NCI-H69 (cell line): ENCODE data around the gene SEMA5A.

ENCODE experiments used
- DNase-seq: peaks from one replicate; lab custom pipeline; 2025; lab: John Stamatoyannopoulos, UW

The SEMA5A gene

DNA sequence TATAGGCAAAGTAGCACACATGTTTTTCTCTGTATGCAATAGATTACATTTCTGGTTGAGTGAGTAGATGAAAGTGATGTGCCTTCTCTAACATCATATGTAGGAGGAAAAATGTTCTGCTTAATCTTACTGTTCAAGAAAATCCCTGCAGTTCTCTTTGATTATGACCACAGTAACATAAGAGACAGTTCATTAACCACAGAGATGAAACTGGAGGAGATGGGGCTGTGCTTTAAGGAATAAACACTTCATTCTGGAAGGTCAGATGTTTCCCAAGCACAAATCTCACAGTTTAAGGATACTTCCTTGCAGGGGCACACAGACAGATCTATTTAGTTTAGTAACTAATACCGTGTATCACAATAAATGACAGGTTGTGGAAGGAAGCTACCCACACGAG is 150.2 kb downstream of the SEMA5A start:
- DNase-seq, result no peak

GRCh38 chr5:9394221-9394620 is 151.7 kb downstream of the SEMA5A start:
- no peak for DNase-seq

DNA sequence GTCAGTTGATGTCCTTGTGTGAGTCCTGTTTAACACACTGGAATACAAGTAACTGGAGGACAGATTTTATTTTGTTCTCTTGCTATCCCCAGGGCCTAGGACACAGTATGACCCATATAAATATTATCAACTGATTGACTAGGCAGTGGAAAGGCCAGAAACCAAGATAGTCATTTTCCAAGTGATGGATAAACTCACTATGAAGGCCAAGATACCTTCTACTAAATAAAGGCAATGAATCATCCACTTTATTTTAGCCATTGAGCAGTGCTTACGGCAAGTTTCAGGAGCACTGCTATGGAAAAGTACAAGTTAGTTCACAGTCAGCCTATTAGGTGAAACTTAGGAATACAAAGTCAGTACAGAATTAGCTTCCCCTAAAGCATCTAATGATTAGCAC is 153.2 kb downstream of the SEMA5A start:
- DNase-seq, result no peak

DNA sequence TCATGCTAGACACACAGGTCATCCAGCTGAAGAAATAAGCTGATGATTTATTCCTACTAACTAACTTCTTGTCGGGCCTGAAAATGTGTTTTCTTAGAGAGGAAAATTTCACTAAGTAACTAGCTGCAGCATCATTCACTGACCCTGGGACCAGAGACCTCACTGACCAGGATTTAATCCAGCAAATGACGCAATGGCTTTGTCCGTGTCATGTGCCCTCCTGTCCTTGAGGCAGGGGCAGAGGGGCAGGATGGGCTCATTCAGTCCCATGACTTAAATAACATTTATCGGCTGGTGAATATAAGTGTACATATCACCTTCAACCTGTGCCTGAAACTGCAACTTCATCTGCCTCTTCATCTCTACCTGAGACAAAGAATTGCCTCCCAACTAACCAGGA is 154.8 kb downstream of the SEMA5A start:
- no peak for DNase-seq

DNA sequence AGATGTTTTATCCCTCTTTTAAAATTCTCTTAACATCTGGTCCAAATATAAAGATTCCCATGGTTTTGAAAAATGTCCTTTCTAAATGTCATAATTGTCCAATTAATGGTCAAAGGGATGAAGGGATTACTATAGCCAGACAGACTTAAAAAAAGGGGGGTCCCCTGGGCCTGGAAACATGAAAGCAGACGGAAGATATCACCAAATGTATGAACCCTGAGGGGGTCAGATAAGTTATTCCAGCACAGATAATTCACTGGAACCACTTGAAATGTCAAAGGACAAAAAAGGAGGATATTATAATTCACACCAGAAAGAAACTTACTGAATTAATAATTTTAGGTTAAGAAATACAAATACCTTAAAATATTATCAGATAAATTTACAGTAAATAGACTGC is 155.8 kb downstream of the SEMA5A start:
- DNase-seq, result no peak

- no peak for DNase-seq
These were observed 156.8 kb downstream of the SEMA5A start for GRCh38 chr5:9388941-9389674.

GRCh38 chr5:9387879-9388278 is 158.0 kb downstream of the SEMA5A start:
- no peak for DNase-seq

DNA sequence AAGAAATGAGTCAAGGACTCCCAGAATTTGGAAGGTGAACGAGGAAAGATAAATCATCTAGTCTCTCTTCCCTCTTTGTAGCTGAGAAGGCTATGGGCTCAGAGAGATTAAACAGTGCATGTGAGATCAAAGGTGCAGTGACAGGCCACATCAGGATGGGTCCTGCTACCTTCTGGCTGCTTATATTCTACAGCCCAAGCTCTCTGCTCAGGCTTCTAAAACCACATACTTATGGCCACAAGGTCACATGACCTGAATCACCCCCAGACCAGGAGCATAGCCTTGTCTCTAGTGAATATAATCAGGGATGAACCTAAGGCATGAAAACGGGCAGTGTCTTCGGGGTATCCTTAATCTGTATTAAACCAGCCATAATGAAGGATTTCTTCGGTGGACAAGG is 158.9 kb downstream of the SEMA5A start:
- DNase-seq, result no peak

- DNase-seq, result no peak
These were observed 163.4 kb downstream of the SEMA5A start for GRCh38 chr5:9382522-9382921.

DNA sequence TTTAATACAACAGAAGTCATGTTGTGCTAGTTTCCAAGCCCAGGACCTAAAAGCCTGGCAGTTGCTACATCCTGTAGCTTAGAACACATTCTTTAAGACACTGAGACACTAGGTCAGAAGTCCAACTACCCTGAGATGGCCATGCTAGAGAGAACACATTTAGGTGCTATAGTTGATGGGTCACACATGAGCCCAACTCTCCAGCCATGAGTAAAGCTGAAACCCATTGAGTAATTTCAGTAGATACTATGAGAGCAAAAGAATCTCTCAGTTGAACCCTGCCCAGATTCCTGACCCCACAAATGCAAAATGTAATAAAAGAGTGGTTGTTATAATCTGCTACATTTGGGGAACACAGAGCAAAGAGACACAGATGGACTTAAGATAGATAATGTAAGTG is 164.4 kb downstream of the SEMA5A start:
- DNase-seq, result no peak

DNA sequence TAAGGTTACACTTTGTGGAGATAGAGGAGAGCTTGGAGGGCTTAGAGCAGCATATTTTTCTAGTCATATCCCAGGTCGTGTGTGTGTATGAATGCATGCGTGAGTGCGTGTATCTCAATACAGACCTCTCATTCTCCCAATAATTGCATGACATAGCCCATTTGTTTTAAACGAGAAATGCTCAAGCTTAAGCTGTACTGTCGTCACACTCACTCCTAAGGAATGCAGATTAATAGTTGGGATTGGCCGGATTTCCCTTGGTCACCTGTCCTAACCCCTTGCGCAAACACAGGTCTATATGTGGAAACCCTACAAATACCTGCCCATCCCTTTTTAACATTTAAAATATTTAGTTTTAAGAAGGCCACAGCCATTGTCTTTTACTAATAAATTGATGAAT is 165.8 kb downstream of the SEMA5A start:
- no peak for DNase-seq

GRCh38 chr5:9376363-9377117 is 169.3 kb downstream of the SEMA5A start:
- DNase-seq, result no peak

DNA sequence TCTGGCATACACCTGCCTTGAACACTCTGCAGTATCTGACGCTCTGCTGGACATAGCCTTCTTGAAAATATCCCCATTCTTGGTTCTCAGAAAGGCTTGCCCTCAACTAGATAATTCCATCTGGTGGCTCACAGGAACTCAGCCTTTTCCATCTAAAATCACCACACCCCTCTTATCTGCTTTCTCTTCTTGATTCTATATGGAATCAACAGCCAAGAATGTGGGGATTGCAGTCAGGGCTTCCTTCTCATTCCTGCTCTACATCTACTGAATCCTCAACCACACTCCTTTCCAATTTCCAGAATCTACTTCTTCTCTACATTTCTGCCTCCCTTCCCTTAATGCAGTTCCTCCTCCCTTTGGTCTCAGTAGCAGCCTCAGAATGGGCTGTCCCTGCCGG is 170.1 kb downstream of the SEMA5A start:
- no peak for DNase-seq

DNA sequence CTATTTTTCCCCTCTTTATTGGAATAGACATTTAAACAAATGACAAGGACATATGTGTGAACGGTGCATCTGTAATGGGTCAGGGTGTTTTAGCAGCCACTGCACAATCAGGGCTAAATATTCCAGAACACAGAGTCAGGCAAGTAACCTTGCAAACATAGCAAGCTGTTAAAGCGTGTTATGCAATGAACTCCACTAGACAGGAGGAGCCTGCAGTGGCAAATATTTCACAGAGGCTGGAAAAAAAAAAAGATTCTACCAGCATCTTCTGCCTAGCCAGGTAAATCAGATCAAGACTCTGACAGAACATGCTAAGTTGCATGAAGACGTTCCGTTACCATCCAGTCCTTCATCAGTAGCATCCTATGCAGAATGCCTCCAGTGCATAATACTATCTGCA is 171.8 kb downstream of the SEMA5A start:
- no peak for DNase-seq

GRCh38 chr5:9373571-9373970 is 172.3 kb downstream of the SEMA5A start:
- no peak for DNase-seq

- no peak for DNase-seq
These were observed 175.6 kb downstream of the SEMA5A start for GRCh38 chr5:9370256-9370655.

DNA sequence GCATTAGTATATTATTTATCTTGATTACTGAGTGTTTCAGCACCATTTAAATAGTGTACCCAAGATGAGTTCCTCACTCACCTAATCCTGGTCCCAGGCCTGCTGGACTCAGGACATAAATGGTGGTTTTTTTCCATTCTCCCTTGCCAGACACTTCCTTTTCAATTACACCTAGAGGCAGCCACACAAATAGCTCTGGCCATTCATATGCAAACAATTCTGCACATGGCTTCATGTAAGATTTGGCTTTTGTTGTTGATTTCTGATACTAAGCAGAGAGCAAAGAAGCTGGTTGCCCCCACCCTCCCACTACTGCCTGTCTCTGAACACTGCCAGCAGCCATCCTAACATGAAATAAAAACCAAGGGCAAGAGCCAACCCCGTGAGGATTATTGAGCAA is 180.4 kb downstream of the SEMA5A start:
- no peak for DNase-seq

DNA sequence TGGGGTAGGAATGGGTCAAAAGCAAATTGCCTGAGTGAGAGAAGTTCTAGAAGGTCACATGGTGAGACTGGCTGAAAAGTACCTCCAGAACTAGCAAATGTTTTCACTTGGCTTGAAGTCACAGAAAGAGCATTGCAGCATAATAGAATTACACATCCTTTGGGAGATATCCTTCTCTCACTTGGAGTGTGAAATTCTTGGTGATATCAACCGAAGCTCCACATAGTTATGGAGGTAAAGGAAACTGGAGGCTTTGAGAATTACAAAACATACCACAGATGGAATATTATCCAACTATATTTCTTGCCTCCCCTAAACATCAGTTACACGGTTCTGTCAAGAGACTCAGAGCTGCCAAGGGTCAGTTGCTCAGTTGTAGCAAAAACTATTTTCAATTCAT is 182.4 kb downstream of the SEMA5A start:
- no peak for DNase-seq

DNA sequence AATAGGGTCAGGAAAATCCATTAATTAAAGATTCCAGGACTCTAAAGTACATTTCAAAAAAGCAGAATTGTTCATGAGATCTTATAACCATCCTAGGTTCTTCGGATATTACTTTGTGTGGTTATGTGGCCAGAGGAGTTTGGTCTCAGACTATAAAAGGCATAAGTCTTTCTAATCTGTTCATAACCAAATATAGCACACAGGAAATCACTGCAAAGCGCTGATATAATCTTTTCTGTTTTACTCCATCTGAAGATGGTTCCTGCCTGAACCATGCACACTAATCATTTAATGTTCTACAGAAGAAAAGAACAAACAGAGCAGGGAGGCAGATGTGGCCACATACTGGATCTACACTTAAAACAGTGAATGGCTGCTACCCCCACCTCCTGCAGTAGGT is 182.8 kb downstream of the SEMA5A start:
- DNase-seq, result no peak

DNA sequence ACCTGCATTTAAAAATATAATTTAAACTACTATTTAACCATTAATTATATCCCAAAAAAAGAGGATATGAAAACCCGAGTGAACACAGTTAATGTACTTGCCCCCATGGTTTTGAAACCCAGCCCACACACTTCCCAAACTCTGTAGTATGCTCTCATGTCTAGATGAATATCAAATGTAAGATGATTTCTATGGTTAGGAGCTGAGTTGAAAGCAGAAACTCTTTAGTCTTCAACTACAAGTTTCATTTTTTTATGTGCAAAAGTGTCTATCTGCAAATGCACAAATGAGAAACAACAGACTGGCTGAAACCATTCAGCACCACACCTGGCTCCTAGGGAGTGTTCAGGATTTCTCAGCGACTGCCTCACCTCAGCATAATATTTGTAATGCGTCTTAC is 183.3 kb downstream of the SEMA5A start:
- no peak for DNase-seq

GRCh38 chr5:9361835-9362234 is 184.0 kb downstream of the SEMA5A start:
- peak; percentile 62 for DNase-seq

DNA sequence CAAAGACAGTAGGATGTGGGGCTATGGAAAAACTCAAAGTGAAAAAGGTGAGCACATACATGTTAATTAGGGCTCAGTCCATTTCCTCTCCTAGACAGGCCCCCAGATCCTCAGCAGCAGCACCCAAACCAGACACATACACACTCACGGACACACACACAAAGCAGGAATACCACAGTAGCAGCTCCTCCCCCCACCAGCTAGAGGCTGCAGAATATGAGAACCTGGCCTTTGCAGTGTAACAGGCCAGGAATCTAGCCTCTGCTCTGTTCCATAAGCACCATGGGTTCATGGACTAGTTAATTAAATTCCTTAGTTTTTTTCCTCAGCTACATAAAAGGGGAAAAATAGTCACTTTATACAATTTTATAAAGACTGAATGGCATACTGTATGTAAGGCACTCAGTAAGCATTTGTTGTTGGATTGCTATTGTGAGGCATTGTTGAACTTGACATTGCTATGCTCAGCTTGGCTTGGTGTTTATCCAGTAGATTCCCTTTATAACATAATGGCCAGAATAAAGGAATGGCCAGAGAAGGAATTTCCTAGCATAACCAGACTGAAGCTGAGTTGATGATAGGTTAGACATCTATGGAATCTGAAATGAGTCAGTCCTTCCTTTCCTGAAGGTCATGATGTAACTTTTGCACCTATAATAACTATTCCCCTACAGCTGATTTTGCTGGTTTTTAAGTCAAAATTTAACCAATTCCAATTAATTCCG is 186.8 kb downstream of the SEMA5A start:
- DNase-seq, result no peak

- DNase-seq, result no peak
These were observed 189.5 kb downstream of the SEMA5A start for GRCh38 chr5:9356351-9356825.
